NCI-H1105 (cell line): ENCODE data around the gene ISM1.

ENCODE experiments used
- DNase-seq: peaks from one replicate; lab custom pipeline; 2025; lab: John Stamatoyannopoulos, UW

Gene ISM1

DNA sequence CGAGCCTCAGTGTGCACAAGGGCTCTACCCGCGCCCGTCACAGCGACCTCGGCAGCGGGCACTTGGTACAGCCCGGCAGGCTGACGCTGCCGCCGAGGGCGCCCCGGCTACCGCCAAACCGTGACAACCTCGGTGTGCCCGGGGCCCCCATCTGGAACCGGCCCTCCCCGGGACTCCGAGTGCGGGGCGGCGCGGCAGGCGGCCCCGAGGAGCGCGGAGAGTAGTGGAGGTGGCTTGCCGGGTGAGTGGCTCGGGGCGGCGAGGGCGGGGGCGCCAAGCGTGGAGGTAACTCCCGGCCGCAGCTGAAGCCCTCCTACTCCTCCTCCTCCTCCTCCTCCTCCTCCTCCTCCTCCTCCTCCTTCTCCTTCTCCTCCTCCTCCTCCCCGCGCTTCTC is at the start of gene ISM1:
TSS of gene ISM1 (plus strand) at position 371 of the 394 bp plus-strand sequence. CDS start 503 bp downstream, outside the sequence.
- DNase-seq: no peak

DNA sequence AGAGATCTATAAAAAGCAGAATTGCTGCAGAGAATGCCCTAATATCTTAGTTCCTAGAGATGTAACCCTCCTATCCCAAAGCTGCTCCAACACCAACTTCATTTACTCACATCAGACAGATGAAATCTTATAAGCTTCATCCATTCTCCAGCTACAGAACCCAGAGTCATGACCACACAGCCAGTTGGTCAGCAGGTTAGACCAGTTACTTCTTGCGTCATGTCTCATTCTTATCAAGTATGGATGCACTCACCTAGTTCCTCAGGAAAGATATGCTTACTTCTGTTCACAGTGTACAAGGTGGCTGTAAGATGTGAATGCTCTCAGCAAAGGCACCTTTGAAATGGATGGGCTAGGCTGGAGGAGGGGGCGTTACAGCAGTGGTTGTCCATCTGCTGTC is 47.9 kb upstream of the ISM1 start:
- no peak for DNase-seq

DNA sequence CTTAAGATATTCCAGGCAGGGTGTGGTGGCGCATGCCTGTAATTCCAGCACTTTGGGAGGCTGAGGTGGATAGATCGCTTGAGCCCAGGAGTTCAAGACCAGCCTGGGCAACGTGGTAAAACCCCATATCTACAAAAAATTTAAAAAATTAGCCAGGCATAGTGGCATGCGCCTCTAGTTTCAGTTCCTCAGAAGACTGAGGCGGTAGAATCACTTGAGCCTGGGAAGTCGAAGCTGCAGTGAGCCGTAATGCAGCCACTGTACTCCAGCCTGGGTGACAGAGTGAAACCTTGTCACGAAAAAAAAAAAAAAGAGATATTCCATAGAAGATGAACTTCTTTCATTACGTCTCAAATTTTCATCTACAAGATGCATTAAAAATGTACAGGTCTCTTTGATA is 46.7 kb upstream of the ISM1 start:
- DNase-seq: no peak

DNA sequence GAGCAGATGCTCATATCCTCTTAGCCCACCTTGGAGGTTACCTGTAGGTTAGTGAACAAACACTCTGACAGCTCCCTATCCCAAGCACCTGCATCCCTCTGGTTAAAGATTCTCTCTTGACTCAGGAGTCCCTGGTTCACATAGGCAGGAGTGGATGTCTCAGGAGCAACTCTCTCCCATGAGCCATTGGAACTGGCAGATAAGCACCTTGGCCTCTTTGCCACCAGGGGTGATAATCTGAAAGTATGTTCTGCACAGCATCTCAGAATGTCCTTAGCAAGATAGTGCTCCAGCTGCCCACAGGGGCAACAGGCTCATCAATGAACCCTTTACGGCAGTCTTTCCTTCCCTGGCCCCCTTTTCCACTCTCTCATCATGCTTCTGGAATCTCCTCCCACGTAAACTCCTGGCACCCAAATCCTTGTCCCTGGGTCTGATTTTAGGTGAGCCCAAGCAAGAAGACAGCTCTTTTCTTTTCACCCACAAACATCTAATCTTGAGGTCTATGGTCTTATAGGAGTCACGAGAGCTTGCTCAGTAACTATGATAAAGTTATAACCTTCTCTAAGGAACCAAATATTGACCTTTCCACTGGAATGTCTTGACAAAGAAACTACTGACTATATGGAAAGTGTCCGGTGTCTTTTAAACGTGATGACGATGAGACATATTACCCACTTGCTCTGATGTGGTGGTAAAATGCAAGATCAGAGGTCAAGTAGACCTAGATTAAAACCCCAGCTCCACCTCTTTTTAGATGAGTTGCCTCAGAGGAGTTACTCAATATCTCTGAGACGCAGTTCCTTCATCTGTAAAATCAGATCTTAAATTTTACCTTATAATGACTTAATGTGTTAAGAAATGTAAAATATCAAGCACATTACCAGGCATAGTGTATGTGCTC is 39.8 kb upstream of the ISM1 start:
- no peak for DNase-seq

DNA sequence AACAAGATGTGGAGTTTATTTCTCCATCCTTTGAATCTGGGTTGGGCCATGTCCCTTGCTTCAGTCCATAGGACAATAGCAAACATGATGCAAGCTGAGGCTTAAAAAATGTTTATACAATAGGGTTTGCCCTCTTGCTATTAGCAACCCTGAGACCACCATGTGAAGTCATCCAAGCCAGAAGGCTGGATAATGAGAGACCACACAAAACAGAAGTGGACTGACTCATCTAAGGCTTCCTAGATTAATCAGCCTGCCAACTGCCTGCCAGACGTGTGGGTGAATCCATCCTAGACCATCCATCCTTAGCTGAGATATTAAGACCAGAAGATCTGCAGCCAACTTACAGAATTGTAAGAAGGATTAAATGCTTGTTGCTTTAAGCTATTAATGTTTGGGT is 38.1 kb upstream of the ISM1 start:
- no peak for DNase-seq

DNA sequence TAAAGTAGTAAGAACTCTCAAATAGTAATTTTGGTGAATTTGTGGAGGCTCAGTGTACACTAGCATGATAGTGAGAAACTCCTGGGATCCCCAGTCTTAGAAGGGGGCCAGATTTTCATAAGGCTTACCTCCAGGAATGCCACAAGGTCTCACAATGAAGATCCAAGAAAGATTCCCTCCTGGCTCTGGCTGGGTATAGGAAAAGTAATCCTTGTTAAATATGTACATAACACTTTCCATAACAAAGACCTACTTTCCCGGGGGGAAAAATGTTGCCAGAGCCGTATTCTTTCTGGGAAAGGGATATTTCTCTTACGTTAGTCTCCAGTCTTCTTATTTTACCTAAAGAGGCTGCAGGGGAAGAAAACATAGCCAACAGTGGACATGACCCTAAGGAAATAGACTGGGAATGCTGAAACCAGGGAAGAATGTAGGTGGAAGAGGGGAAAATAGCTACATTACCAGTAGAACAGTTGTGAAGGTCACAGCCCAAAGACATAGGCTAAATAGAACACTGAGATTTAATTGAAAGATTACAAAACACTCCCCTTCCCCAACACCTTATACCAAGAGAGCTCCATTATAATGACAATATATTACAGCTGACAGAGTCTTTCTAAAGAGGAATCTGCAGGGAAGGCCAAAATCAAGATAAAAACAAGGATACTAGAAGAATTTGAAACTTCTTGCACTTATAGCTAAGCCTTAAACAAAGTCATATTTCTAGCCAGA is 34.9 kb upstream of the ISM1 start:
- no peak for DNase-seq

DNA sequence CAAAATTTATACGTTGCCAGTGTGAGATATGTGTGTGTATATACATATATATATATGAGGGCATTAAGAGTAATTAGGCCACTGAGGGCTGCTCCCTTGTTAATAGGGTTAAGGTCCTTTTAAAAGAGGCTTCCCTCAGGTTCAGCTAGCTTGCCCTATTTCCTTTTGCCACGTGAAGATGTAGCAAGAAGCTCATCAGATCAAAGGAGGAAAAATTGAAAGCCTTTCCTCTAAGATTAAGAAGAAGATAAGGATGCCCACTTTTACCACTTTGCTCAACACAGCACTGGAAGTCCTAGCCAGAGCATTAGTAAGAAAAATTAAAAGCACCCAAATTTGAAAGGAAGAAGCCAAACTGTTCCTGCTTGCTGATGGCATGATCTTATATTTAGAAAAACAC is 33.2 kb upstream of the ISM1 start:
- no peak for DNase-seq

DNA sequence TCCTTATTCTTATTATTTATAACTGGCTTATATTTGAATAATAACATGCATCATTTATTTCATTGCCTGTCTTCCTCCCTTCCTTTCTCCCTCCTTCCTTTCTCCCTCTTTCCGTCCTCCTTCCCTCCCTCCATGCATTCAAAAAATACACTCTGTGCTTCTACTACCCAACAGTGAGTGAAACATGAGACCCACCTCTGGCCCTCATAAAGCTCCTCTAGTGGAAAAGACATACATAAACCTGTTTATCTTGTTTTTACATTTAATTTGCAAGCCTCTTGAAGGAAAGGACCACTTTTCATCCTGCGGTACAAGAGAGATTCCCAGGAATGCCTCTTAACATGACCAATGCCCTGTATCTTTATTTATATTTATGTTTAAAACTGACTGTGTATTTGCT is 21.8 kb upstream of the ISM1 start:
- DNase-seq: no peak

DNA sequence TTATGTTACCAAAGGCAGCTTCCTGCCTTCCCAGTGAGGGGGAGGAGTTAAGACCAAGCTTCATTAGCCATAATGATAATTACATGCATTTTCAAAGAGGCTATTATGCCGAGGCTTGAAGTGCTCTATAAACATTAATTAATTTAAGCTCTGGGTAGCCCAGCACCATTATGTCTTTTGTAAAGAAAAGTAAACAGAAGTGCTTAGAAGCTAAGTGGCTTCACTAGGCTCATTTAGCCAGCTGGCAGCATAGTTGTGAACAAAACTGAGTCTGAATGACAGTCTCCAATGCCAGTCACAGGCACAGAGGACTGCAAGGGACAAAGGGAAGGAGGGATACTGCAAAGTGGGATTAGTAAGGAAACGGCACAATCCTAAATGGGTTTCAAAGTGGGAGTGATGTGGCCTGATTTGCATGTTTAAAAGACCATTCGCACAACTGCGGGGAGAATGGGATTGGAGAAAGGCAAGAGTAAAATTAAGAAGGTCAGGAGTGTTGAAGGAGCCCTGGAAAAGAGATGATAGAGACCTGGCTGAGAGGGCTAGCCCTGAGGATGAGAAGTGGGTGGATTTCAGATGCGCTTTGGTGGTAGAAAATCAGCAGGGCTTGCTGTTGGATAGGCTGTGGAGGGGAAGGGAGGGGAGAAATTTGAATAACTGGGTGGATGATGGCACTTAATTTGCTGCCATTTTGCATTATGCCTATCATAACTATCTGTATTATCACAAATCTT is 20.1 kb upstream of the ISM1 start:
- DNase-seq: peak; percentile 98

DNA sequence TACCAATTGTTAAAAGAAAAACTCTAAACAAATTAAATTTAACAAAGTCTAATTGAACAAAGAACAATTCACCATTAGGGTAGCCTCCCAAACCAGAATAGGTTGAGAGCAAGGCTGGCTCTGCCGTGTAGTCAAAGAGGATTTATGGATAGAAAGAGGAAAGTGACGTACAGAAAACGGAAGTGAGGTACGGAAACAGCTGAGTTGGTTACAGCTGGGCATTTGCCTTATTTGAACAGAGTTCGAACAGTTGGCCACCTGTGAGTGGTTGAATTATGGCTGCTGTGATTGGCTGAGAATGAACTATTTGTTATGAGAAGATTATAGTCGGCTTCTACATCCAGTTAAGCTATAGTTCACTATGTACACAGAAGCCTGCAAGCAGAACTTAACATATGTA is 18.5 kb upstream of the ISM1 start:
- DNase-seq: no peak

DNA sequence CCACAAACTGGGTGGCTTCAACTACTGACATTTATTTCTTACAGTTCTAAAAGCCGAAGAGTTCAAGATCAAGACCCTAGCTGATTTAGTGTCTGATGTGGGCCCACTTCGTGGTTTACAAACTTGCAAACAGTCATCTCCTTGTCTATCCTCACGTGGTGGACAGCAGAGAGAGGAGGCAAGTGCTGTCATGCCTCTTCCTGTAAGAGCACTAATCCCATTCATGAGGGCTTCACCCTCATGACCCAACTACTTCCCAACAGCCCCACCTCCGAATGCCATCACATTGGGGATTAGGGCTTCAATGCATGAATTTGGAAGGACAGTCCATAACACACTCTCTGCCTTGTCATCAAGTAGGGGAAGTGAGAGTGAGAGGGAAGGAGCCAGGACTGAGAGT is 15.6 kb upstream of the ISM1 start:
- DNase-seq: no peak

DNA sequence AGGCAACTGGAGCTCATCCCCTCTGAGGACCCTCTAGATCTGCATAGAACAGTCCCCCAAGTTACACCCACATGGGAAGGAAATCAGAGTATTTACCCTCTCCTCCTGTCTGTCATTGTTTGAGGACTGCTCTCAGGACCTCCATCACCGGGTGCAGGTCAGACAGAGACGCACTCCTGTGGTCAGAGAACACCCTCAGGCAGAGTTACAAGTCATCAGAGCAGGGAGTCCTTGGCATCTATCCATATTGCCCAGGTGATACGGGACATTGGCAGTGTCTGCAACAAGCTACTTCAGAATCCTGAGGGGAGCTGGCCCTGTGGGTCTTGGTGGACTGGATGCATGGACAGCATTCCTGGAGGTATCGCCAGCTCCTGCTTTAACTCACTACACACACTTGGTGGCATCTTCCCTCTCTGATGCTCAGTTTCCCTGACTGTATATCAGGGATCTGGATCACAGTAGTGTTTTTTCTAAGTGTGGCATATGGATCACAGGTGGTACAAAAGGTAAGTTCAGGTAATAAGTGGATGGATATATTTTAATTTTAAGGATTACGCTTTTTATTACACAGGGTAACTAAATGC is 15.1 kb upstream of the ISM1 start:
- no peak for DNase-seq

DNA sequence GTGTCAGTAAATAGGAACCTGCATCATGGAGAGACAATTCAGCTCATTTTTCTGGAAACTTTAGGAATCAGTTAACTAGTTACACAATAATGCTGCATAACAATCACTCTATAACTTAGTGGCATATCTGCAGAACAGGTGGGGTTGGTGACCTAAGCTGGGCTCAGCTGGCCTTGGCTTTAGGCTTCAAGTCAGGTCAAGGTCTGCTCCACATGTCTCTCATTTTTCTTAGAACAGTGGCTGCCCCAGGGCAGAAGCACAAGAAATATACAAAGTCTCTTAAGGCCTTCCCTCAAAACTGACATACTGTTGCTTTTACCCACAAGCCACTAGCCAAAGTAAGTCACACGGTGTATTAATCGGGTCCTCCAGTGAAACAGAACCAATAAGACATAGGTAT is 14.1 kb upstream of the ISM1 start:
- no peak for DNase-seq

DNA sequence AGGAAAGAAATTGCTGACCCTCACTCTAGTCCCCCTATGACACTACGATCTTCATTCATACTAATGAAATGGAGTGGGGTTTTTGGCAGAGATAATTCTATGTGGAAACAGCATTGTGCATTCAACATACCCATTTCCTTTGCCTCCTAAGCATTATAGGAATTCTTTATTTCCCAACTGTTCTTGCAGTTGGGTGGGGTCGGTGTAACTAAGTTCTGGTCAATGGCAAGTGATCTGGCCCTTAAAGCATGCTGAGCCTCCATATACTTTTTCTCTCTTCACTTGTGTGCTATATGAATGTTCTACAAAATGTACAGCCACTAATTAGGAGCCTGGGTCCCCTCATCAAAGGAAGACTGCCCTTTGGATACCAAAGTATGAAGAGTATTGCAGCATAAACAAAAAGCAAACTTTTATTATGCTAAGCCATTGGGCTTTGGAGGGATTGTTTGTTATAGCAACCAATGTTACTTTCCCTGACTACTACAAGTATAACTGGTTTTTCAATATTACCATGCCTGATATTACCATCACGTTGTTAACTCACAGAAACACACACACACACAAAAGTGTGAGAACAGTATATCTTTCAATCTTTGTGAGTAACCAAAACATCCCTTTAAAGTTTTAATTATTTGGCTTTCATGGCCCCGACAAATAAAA is 9.0 kb upstream of the ISM1 start:
- no peak for DNase-seq

DNA sequence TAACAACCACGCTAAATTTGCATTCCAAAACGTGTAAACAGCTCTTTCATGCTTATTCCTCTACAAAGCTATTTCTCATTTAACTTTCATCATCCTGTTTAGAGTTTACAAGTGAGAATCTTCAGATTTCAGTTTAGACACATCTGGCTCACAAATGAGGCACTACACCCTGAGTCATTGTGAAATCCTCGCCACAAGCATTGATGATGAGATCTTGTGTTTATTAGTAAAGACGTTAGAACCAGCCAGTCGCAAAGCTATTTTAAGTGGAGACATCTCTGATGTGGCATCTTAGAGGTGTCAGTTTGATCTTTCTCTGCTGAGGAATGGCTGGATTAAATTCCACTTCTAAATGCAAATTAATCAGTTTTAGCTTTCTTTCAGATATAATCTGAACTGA is 8.3 kb upstream of the ISM1 start:
- no peak for DNase-seq

DNA sequence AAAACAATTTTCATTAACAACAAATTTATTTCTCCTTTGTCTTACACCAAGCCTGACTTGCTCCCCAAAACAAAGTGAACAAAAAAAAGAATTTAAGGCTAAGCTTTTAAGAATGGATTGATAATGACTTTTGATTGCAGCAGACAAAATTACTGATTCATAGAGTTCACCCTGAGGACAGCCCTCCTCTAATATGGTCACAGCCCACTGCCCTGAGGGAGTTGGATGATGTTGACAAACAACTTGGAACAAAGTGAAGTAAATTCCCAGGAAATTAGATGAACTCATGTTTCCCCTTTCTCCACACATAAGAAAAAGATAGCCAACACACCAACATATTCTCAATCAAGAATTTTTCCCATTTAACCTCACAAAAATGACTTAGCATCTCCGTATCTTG is 7.7 kb upstream of the ISM1 start:
- no peak for DNase-seq

DNA sequence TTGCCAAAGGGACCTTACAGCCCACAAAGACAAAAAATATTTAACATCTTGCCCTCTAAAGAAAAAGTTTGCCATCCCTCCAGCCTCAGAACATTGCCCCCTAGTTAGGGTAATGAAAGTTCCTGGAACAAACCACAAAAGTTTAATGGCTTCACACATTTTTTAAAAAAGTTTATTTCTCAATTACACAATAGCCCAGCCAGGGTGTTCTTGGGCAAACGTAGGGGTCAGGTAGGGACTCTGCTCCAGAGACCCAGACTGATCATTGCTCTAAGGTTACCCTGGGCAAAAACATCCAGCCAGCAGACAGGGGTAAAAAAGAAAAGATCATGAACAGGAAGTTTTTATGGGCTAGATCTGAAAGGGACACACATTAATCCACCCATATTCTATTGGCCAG is 4.5 kb upstream of the ISM1 start:
- DNase-seq: no peak

DNA sequence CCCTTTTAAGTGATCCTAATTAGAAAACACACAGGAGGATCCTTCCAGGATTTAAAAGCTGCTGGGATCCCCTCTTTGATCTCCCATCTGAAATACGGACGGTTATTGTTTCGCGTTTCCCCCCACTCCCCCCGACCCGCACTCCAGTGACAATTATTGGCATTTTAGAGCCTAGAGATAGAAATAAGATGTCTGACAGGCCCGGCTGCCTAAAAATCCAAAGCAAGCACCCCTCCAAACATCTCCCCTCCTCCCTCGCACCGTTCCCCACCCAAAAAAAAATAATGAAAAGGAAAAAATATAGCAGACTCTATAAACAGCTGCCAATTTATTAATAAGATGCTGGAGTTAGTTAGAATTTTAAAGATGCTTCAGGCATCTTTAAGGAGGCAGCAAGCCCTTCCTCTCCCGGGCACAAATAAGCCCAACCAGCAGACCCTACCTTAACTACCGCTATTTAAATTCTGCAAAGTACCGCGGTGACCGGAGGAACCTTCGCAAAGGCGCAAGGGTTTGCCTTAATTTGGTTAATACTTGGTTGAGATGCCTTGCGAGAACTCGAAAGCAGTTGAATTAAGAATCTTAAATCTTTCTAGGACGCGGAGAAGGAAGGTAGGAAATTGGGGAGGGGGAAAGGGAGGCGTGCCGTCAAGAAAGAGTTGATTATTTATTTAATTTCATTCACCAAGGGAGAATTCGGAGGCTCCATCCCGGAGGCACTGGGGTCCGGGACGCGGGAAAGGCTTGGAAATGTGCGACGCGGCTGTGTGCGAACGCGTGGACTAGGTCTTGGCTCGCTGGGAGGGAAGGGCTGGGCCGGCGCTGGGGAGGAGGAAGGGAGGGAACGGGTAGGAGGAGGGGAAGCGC is 1.5 kb upstream of the ISM1 start:
- DNase-seq: no peak

DNA sequence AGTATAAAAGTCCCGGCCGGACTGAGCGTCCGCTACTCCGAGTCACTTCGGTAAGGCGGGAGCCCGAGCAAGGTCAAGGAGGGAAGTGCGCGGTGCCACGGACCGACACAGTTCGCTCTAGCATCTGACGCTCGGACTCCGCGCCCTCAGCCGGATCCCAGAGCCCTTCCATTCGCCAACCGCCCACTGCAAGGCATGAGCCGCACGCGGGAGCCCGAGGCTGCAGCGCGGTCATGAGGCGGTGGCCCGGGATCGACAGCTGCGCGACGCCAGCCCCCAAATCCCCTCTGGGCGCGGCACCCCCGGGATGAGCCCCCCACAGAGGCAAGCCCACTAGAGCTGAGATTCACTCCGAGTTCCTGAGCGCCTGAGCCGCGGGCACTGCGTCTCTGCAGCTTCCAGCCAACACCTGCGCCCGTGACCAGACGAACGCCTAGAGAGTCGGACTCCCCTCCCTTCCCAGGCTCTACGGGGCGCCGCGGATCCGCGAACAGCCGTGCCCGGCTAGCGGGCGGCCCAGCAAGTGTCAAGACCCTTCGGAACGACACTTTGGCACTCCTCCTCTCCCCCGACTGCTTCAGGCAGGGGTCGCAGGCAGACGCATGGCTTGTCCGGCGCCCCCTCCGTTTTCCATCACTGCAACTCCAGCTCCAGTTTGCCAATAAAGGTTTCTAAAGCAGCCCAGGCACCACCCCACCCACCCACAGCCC is 725 bp upstream of the ISM1 start:
- DNase-seq: no peak

DNA sequence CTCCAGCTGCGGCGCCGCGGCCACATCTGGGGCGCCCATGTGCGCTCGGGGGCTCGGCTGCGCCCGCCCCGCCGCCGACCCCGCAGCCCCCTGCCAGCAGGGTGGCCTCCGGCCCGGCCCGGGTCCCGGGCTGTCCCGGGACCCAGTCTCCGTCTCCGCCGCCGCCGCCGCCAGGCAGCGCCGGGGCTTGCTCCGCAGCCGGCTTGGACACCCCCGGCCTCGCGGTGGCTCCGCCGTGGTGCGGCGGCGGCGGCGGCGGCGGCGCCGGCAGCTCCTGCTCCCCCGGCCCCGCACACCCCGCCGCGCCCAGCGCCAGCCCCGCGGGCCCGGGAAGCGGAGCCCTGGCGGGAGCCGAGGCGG is 219 bp downstream of the ISM1 start:
- DNase-seq: no peak
